ENCODE measurements around the gene ZMYM1. TPM values are rescaled to one million over a fixed set of nuclear protein-coding genes. Genes with fewer than 3 reads are reported as not detected.

Gene ZMYM1
- total RNA-seq, 1 experiment from 2014 or later = 49.7 TPM

GRCh38 chr1:35030756-35031446, 48.3 kb upstream of the ZMYM1 start:
- Histone ChIP-seq H3K36me3 (ENCODE audit: low read depth) (no peaks in the 10 kb centered on the region), H3K27ac (peak overlapping the region; percentile 82), H3F3A (ENCODE audit: insufficient read depth, low read depth) (peaks cover 24% of the 10 kb centered on the region), H4K20me1 (ENCODE audit: insufficient read depth) (no peaks in the 10 kb centered on the region), H3K9me3 (ENCODE audit: insufficient read depth, low read depth) (no peaks in the 10 kb centered on the region), H3K4me1 (replicated peaks; ENCODE audit: insufficient read depth) (peaks cover 21% of the 10 kb centered on the region), H3K79me2 (ENCODE audit: low read depth) (peaks cover 22% of the 10 kb centered on the region), H3K4me3 (peak overlapping the region; percentile 86), H2AFZ (peak overlapping the region; percentile 95), H3K4me2 (peak overlapping the region; percentile 77), H3K9me2 (ENCODE audit: insufficient read depth) (no peaks in the 10 kb centered on the region), H3K27me3 (ENCODE audit: insufficient read depth, low read depth) (no peaks in the 10 kb centered on the region)
- DNase-seq = peak; percentile 32 to 38
- ChIA-PET CTCF (interaction anchor here (0.6 to 1.9 kb wide), 2 partner anchors 48 to 55 kb away, joined by 3 read pairs; no protein-coding TSS in a partner anchor), POLR2A (ENCODE audit: unreplicated experiment) (interaction anchor here (0.5 to 0.7 kb wide), 3 partner anchors 11 to 234 kb away, joined by 4 to 11 read pairs (median 8); no protein-coding TSS in a partner anchor)
- no peak for TF ChIP-seq EZH2 (IDR thresholded peaks at IDR 0.05; ENCODE audit: low read depth)
- TF ChIP-seq, protein P1, sequence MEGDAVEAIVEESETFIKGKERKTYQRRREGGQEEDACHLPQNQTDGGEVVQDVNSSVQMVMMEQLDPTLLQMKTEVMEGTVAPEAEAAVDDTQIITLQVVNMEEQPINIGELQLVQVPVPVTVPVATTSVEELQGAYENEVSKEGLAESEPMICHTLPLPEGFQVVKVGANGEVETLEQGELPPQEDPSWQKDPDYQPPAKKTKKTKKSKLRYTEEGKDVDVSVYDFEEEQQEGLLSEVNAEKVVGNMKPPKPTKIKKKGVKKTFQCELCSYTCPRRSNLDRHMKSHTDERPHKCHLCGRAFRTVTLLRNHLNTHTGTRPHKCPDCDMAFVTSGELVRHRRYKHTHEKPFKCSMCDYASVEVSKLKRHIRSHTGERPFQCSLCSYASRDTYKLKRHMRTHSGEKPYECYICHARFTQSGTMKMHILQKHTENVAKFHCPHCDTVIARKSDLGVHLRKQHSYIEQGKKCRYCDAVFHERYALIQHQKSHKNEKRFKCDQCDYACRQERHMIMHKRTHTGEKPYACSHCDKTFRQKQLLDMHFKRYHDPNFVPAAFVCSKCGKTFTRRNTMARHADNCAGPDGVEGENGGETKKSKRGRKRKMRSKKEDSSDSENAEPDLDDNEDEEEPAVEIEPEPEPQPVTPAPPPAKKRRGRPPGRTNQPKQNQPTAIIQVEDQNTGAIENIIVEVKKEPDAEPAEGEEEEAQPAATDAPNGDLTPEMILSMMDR (conservative IDR thresholded peaks at IDR 0.05) = no peak
- BruUV-seq (replicated peaks) = TSS peak; percentile 93
- intact Hi-C loops (cut with micrococcal nuclease; ENCODE audit: unreplicated experiment) = loop anchor here (1.0 to 5.0 kb wide), 3 partner anchors 46 to 161 kb away; partner anchors contain the start of genes SFPQ, TMEM35B and ZMYM1

DNA sequence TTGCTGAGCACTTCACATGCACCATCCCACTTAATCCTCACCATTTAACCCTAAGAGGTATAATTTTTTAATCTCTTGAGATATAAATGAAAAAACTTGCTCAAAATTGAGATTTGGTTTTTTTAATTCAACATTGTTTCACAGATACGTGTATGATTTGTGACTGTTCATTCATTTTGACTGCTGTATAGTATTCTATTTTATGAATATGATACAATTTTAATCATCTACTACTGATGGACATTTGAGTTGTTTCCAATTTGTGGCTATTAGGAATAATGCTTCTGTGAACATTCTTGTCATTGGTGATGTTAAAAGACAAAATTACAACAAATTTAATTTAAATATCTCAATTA, 46.8 kb upstream of the ZMYM1 start:
- Histone ChIP-seq H3K27me3 (ENCODE audit: insufficient read depth, low read depth) (no peaks in the 10 kb centered on the region), H3K79me2 (ENCODE audit: low read depth) (peaks cover 22% of the 10 kb centered on the region), H3F3A (ENCODE audit: insufficient read depth, low read depth) (peaks cover 24% of the 10 kb centered on the region), H3K4me1 (replicated peaks; ENCODE audit: insufficient read depth) (peaks cover 21% of the 10 kb centered on the region), H3K36me3 (ENCODE audit: low read depth) (no peaks in the 10 kb centered on the region), H3K4me2 (peak overlapping the region; percentile 77), H4K20me1 (ENCODE audit: insufficient read depth) (no peaks in the 10 kb centered on the region), H3K27ac (peak overlapping the region; percentile 82), H2AFZ (peak overlapping the region; percentile 95), H3K9me2 (ENCODE audit: insufficient read depth) (no peaks in the 10 kb centered on the region), H3K4me3 (peak overlapping the region; percentile 86), H3K9me3 (ENCODE audit: insufficient read depth, low read depth) (no peaks in the 10 kb centered on the region)
- intact Hi-C loops (cut with micrococcal nuclease; ENCODE audit: unreplicated experiment) = loop anchor here (5.0 kb wide), 1 partner anchor 160 kb away; the partner anchor contains the start of gene SFPQ
- BruUV-seq (replicated peaks) = no TSS peak
- no peak for DNase-seq
- no peak for TF ChIP-seq EZH2 (IDR thresholded peaks at IDR 0.05; ENCODE audit: low read depth)
- CTCF ChIA-PET = interaction anchor here (0.6 to 1.9 kb wide), 2 partner anchors 46 to 260 kb away, joined by 3 to 9 read pairs; no protein-coding TSS in a partner anchor
- POLR2A ChIA-PET (ENCODE audit: unreplicated experiment) = interaction anchor here (0.6 to 1.0 kb wide), 2 partner anchors 46 to 254 kb away, joined by 6 to 32 read pairs; no protein-coding TSS in a partner anchor

DNA sequence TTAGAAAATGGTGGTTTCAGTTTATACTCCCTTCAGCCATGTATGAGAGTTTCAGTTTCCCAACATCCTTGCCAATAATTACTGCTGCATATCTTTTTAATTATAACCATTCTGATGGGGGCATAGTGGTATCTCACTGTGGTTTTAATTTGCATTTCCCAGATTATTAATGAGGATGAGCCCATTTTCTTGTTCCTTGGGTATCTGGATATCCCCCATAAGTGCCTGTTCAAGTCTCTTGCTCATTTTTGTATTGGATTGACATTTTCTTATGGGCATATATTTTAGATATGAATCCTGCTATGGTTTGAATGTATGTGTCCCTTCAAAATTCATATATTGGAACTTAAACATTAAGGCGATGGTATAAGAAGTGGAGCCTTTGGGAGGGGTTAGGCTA, 45.8 kb upstream of the ZMYM1 start:
- Histone ChIP-seq H3F3A (ENCODE audit: insufficient read depth, low read depth) (peaks cover 24% of the 10 kb centered on the region), H3K36me3 (ENCODE audit: low read depth) (no peaks in the 10 kb centered on the region), H3K79me2 (ENCODE audit: low read depth) (peaks cover 22% of the 10 kb centered on the region), H3K4me1 (replicated peaks; ENCODE audit: insufficient read depth) (peaks cover 21% of the 10 kb centered on the region), H3K27ac (no peak overlapping the region), H3K27me3 (ENCODE audit: insufficient read depth, low read depth) (no peaks in the 10 kb centered on the region), H3K4me2 (peak overlapping the region; percentile 77; the same call in 1 of the 2 replicates), H3K4me3 (0 out of 2 replicates have a peak overlapping the region, but pooled peaks have one; percentile 86), H3K9me3 (ENCODE audit: insufficient read depth, low read depth) (no peaks in the 10 kb centered on the region), H4K20me1 (ENCODE audit: insufficient read depth) (no peaks in the 10 kb centered on the region), H2AFZ (no peak overlapping the region), H3K9me2 (ENCODE audit: insufficient read depth) (no peaks in the 10 kb centered on the region)
- no peak for DNase-seq
- CTCF ChIA-PET = interaction anchor here (0.6 kb wide), 1 partner anchor 79 kb away, joined by 3 read pairs; no protein-coding TSS in a partner anchor
- TF ChIP-seq, protein P1 (conservative IDR thresholded peaks at IDR 0.05) = no peak
- TF ChIP-seq EZH2 (IDR thresholded peaks at IDR 0.05; ENCODE audit: low read depth) = no peak
- intact Hi-C loops (cut with micrococcal nuclease; ENCODE audit: unreplicated experiment) = loop anchor here (5.0 kb wide), 1 partner anchor 159 kb away; the partner anchor contains the start of gene SFPQ
- POLR2A ChIA-PET (ENCODE audit: unreplicated experiment) = no interaction called here
- no TSS peak for BruUV-seq (replicated peaks)

All from PC-9 (cell line).